LNCAP (cell line): ENCODE measurements around the gene CREB3L4.

Experiments used
- CTCF ChIP-seq: fragments of 450-650 bp; IDR thresholded peaks from 2 replicates; pipeline ENCODE4 v1.5.1; 2017; ENCODE audit warnings: mild to moderate bottlenecking

Gene CREB3L4

DNA sequence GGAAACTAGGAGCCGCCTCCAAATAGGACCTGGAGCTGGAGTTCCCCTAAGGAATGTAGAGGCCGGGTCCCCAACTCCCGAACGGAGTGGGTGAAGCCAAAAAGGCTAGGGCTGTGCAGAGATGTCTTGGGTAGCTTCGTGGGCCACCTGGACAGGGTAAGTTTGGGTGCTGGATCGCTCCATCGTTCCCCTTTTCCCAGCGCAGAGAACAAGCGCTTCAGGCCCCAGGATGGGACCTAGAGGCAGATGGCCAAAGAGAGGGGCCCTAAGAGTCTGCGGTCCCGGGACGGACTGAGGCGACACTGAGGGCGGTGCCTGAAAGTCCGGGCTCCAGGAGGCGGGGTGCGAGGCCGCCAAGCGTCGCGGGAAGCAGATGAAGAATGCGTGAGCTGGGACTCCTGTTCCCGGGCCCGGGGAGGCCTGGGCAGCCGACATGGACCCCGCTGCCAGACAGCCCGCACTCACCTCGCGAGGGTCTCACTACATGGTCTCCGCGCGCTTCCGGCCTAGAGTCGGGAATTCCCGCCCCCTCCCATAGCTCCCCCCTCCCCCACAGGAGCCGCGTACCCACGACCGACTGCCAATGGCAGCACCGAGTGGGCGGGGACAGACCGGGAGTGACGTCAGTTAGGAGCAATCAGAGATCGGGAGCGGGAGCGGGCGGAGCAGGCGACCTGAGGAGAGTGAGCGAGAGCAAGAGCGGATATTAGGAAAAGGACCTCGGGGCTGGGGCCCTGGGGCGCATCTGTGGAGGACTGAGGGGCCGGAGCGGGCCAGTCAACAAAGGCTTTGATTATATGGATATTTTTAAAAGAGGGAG is 4.5 kb upstream of the CREB3L4 start, which contains the start of gene SLC39A1:
Gene SLC39A1, minus strand, starts transcription at position 508 of the 820 bp plus-strand sequence. CDS start 822 bp downstream, outside the sequence.
- TF ChIP-seq CTCF: no peak

DNA sequence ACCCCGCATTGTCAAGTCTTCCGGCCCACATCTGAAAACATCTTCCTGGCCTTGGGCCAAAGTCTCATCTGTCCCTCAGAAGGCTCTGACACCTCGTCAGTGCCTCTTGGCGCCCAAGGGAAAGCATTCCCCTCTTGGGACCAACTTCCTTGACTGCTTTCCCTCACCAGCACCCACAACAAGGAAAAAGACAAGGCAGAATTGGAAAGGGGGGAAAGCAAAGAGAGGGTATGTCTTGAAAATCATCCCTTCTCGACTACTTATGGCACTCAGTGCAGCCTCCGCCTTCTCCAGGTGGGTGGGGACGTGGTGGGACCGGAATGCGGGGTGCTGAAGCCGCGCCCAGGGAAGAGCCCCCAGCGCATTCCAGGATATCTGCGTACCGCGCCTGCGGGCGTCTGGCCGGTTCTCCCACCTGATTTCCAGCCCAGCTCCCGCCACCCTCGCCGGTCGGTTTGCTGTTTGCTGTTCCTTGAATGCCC is 3.8 kb upstream of the CREB3L4 start:
- no peak for TF ChIP-seq CTCF

GRCh38 chr1:153968000-153968363 is 280 bp downstream of the CREB3L4 start:
- no peak for TF ChIP-seq CTCF

DNA sequence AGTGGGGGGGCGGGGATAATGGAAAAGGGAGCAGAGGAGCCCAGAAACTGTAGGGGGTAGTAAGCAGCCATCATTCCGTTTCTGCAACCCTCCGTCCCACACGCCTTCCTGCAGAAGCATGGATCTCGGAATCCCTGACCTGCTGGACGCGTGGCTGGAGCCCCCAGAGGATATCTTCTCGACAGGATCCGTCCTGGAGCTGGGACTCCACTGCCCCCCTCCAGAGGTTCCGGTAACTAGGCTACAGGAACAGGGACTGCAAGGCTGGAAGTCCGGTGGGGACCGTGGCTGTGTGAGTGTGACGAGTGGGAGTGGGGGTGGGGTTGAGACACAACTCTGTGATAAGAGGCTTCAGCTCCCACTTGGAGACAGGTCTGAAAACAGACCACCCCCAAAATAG is 706 bp downstream of the CREB3L4 start:
- no peak for TF ChIP-seq CTCF

GRCh38 chr1:153968972-153969371 is 1.3 kb downstream of the CREB3L4 start:
- TF ChIP-seq CTCF: no peak

GRCh38 chr1:153970346-153970745 is 2.6 kb downstream of the CREB3L4 start:
- no peak for TF ChIP-seq CTCF

GRCh38 chr1:153973071-153973470 is 5.4 kb downstream of the CREB3L4 start:
- no peak for TF ChIP-seq CTCF

DNA sequence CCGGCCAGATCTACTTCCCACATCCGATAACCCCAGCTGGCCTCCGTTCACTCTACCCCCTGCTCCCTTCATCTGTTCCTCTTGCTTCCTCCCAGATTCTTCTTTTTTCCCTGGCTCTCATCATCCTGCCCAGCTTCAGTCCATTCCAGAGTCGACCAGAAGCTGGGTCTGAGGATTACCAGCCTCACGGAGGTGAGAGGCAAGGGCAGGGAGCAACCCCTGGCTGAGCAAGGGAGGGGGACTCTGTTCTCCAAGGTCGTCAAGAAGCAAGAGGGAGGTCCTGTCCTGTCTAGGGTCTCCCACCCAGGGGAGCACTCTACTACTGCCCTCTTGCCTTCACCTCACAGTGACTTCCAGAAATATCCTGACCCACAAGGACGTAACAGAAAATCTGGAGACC is 5.8 kb downstream of the CREB3L4 start:
- no peak for TF ChIP-seq CTCF
